ENCODE data around the gene HS1BP3. TPM values are rescaled to one million over a fixed set of nuclear protein-coding genes. Genes with fewer than 3 reads are reported as not detected.

Gene HS1BP3
- total RNA-seq, 2 donors from 2014 or later = 5.8 to 9.3 TPM

GRCh38 chr2:20614201-20615067 lies 36.5 kb downstream of the HS1BP3 start:
- H3K4me1 Mint-ChIP-seq (ENCODE audit: low read depth in 2 of 2) = peaks cover 0 to 16% of the 10 kb centered on the region in 2 donors
- no peak for DNase-seq (ENCODE audit: low spot score)
- H3K27me3 Mint-ChIP-seq = no peaks in the 10 kb centered on the region

GRCh38 chr2:20612925-20613916 lies 37.7 kb downstream of the HS1BP3 start:
- no peaks in the 10 kb centered on the region for H3K9me3 Mint-ChIP-seq
- peaks cover 0 to 13% of the 10 kb centered on the region in 2 donors for H3K4me1 Mint-ChIP-seq (ENCODE audit: low read depth in 2 of 2)
- ATAC-seq = no peak
- no peaks in the 10 kb centered on the region for H3K36me3 Mint-ChIP-seq
- H3K27me3 Mint-ChIP-seq = no peaks in the 10 kb centered on the region
- H3K4me3 Mint-ChIP-seq = no peak overlapping the region
- no peak for DNase-seq (ENCODE audit: low spot score)
- H3K27ac Mint-ChIP-seq = no peak overlapping the region

More at GRCh38 chr2:20614201-20615067, 36.5 kb downstream of the HS1BP3 start:
- Mint-ChIP-seq H3K27ac (no peak overlapping the region), H3K4me3 (no peak overlapping the region), H3K9me3 (no peaks in the 10 kb centered on the region), H3K36me3 (no peaks in the 10 kb centered on the region)
- ATAC-seq = no peak

GRCh38 chr2:20611844-20612356 lies 39.0 kb downstream of the HS1BP3 start:
- Mint-ChIP-seq H3K36me3 (no peaks in the 10 kb centered on the region), H3K4me1 (ENCODE audit: low read depth in 2 of 2) (peaks cover 0 to 7% of the 10 kb centered on the region in 2 donors), H3K9me3 (no peaks in the 10 kb centered on the region), H3K27ac (no peak overlapping the region), H3K27me3 (no peaks in the 10 kb centered on the region), H3K4me3 (no peak overlapping the region)
- ATAC-seq (no peak), DNase-seq (ENCODE audit: low spot score) (no peak)

- ATAC-seq (no peak), DNase-seq (ENCODE audit: low spot score) (no peak)
- Mint-ChIP-seq H3K36me3 (no peaks in the 10 kb centered on the region), H3K4me3 (no peak overlapping the region), H3K27ac (no peak overlapping the region), H3K27me3 (no peaks in the 10 kb centered on the region), H3K4me1 (ENCODE audit: low read depth in 2 of 2) (peaks cover 0 to 3% of the 10 kb centered on the region in 2 donors), H3K9me3 (no peaks in the 10 kb centered on the region)
Measured at GRCh38 chr2:20611077-20611843, 39.6 kb downstream of the HS1BP3 start.

- DNase-seq (ENCODE audit: low spot score) (no peak), ATAC-seq (no peak)
- H3K9me3 Mint-ChIP-seq = no peaks in the 10 kb centered on the region
- no peak overlapping the region for H3K27ac Mint-ChIP-seq
- no peaks in the 10 kb centered on the region for H3K27me3 Mint-ChIP-seq
- H3K4me1 Mint-ChIP-seq (ENCODE audit: low read depth in 2 of 2) = peaks cover 0 to 3% of the 10 kb centered on the region in 2 donors
- H3K36me3 Mint-ChIP-seq = no peaks in the 10 kb centered on the region
- H3K4me3 Mint-ChIP-seq = no peak overlapping the region
Measured at GRCh38 chr2:20609995-20610357, 40.9 kb downstream of the HS1BP3 start.

- H3K27ac Mint-ChIP-seq = no peak overlapping the region
- no peak for DNase-seq (ENCODE audit: low spot score)
- no peak for ATAC-seq
Measured at GRCh38 chr2:20609349-20609994, 41.4 kb downstream of the HS1BP3 start.

GRCh38 chr2:20608666-20609348 lies 42.1 kb downstream of the HS1BP3 start:
- no peak overlapping the region for H3K27ac Mint-ChIP-seq
- no peak overlapping the region for H3K4me3 Mint-ChIP-seq
- DNase-seq (ENCODE audit: low spot score) = no peak
- H3K27me3 Mint-ChIP-seq = no peaks in the 10 kb centered on the region
- H3K9me3 Mint-ChIP-seq = no peaks in the 10 kb centered on the region
- H3K4me1 Mint-ChIP-seq (ENCODE audit: low read depth in 2 of 2) = peaks cover 0 to 3% of the 10 kb centered on the region in 2 donors
- H3K36me3 Mint-ChIP-seq = no peaks in the 10 kb centered on the region
- no peak for ATAC-seq

More at GRCh38 chr2:20609349-20609994, 41.4 kb downstream of the HS1BP3 start:
- H3K4me1 Mint-ChIP-seq (ENCODE audit: low read depth in 2 of 2) = peaks cover 0 to 3% of the 10 kb centered on the region in 2 donors
- no peaks in the 10 kb centered on the region for H3K9me3 Mint-ChIP-seq
- no peaks in the 10 kb centered on the region for H3K27me3 Mint-ChIP-seq
- H3K36me3 Mint-ChIP-seq = no peaks in the 10 kb centered on the region
- no peak overlapping the region for H3K4me3 Mint-ChIP-seq

- DNase-seq (ENCODE audit: low spot score) (no peak), ATAC-seq (no peak)
- H3K9me3 Mint-ChIP-seq = no peaks in the 10 kb centered on the region
- peaks cover 0 to 3% of the 10 kb centered on the region in 2 donors for H3K4me1 Mint-ChIP-seq (ENCODE audit: low read depth in 2 of 2)
- H3K27me3 Mint-ChIP-seq = no peaks in the 10 kb centered on the region
- no peaks in the 10 kb centered on the region for H3K36me3 Mint-ChIP-seq
- no peak overlapping the region for H3K27ac Mint-ChIP-seq
- no peak overlapping the region for H3K4me3 Mint-ChIP-seq
Measured at GRCh38 chr2:20607446-20607845, 43.5 kb downstream of the HS1BP3 start.

GRCh38 chr2:20606198-20606597 lies 44.7 kb downstream of the HS1BP3 start:
- H3K27me3 Mint-ChIP-seq = no peaks in the 10 kb centered on the region
- no peak overlapping the region for H3K4me3 Mint-ChIP-seq
- H3K36me3 Mint-ChIP-seq = no peaks in the 10 kb centered on the region
- H3K9me3 Mint-ChIP-seq = no peaks in the 10 kb centered on the region
- no peak for DNase-seq (ENCODE audit: low spot score)
- peaks cover 0 to 3% of the 10 kb centered on the region in 2 donors for H3K4me1 Mint-ChIP-seq (ENCODE audit: low read depth in 2 of 2)
- no peak overlapping the region for H3K27ac Mint-ChIP-seq
- ATAC-seq = no peak

GRCh38 chr2:20604951-20605381 lies 45.9 kb downstream of the HS1BP3 start:
- ATAC-seq (no peak), DNase-seq (ENCODE audit: low spot score) (no peak)
- Mint-ChIP-seq H3K4me3 (no peak overlapping the region), H3K27ac (no peak overlapping the region), H3K9me3 (no peaks in the 10 kb centered on the region), H3K36me3 (no peaks in the 10 kb centered on the region), H3K27me3 (no peaks in the 10 kb centered on the region), H3K4me1 (ENCODE audit: low read depth in 2 of 2) (peaks cover 0 to 2% of the 10 kb centered on the region in 2 donors)

GRCh38 chr2:20604401-20604911 lies 46.4 kb downstream of the HS1BP3 start:
- no peaks in the 10 kb centered on the region for H3K9me3 Mint-ChIP-seq
- H3K27ac Mint-ChIP-seq = no peak overlapping the region
- DNase-seq (ENCODE audit: low spot score) = no peak
- ATAC-seq = no peak
- no peak overlapping the region for H3K4me3 Mint-ChIP-seq
- H3K4me1 Mint-ChIP-seq (ENCODE audit: low read depth in 2 of 2) = peaks cover 0 to 2% of the 10 kb centered on the region in 2 donors
- no peaks in the 10 kb centered on the region for H3K36me3 Mint-ChIP-seq
- no peaks in the 10 kb centered on the region for H3K27me3 Mint-ChIP-seq

GRCh38 chr2:20603791-20604190 lies 47.1 kb downstream of the HS1BP3 start:
- ATAC-seq (peak in 1 of 2 donors; percentile 24), DNase-seq (ENCODE audit: low spot score) (no peak)
- H3K4me3 Mint-ChIP-seq = no peak overlapping the region
- no peak overlapping the region for H3K27ac Mint-ChIP-seq
- H3K9me3 Mint-ChIP-seq = no peaks in the 10 kb centered on the region
- no peaks in the 10 kb centered on the region for H3K27me3 Mint-ChIP-seq
- peaks cover 0 to 2% of the 10 kb centered on the region in 2 donors for H3K4me1 Mint-ChIP-seq (ENCODE audit: low read depth in 2 of 2)
- no peaks in the 10 kb centered on the region for H3K36me3 Mint-ChIP-seq
